Medulla oblongata (tissue), 1 donor: ENCODE results near the gene SPECC1L.

Experiments
- DNase-seq: peaks from one replicate; pipeline ENCODE4 v3.0.0-alpha.2; 2015; ENCODE audit errors: extremely low spot score

The SPECC1L gene

GRCh38 chr22:24322522-24322921 lies 51.9 kb downstream of the SPECC1L start:
- no peak for DNase-seq

GRCh38 chr22:24323233-24323632 lies 52.6 kb downstream of the SPECC1L start:
- no peak for DNase-seq

- DNase-seq = no peak
Observed at GRCh38 chr22:24323695-24324094, 53.1 kb downstream of the SPECC1L start.

- no peak for DNase-seq
Observed at GRCh38 chr22:24324137-24324536, 53.5 kb downstream of the SPECC1L start.

GRCh38 chr22:24325105-24325757 lies 54.6 kb downstream of the SPECC1L start:
- peak; percentile 85 for DNase-seq

GRCh38 chr22:24326266-24326665 lies 55.6 kb downstream of the SPECC1L start:
- DNase-seq = no peak

GRCh38 chr22:24327832-24328231 lies 57.2 kb downstream of the SPECC1L start:
- no peak for DNase-seq

- DNase-seq = no peak
Observed at GRCh38 chr22:24329453-24329852, 58.8 kb downstream of the SPECC1L start.

- DNase-seq = no peak
Observed at GRCh38 chr22:24330636-24331035, 60.0 kb downstream of the SPECC1L start.

GRCh38 chr22:24331468-24332440 lies 61.1 kb downstream of the SPECC1L start:
- DNase-seq = peak; percentile 60

- DNase-seq = no peak
Observed at GRCh38 chr22:24333301-24333700, 62.7 kb downstream of the SPECC1L start.

- DNase-seq = no peak
Observed at GRCh38 chr22:24335496-24335895, 64.9 kb downstream of the SPECC1L start.

GRCh38 chr22:24337894-24338645 lies 67.4 kb downstream of the SPECC1L start:
- DNase-seq = no peak

GRCh38 chr22:24338726-24339451 lies 68.3 kb downstream of the SPECC1L start:
- DNase-seq = peak; percentile 36

- DNase-seq = no peak
Observed at GRCh38 chr22:24339452-24339747, 68.8 kb downstream of the SPECC1L start.

GRCh38 chr22:24341627-24342026 lies 71.0 kb downstream of the SPECC1L start:
- DNase-seq = no peak

GRCh38 chr22:24350627-24351026 lies 80.0 kb downstream of the SPECC1L start:
- DNase-seq = no peak

GRCh38 chr22:24353121-24353520 lies 82.5 kb downstream of the SPECC1L start:
- DNase-seq = no peak

- no peak for DNase-seq
Observed at GRCh38 chr22:24355574-24355973, 84.9 kb downstream of the SPECC1L start.

- DNase-seq = no peak
Observed at GRCh38 chr22:24357547-24357946, 86.9 kb downstream of the SPECC1L start.

GRCh38 chr22:24358105-24358836 lies 87.6 kb downstream of the SPECC1L start:
- no peak for DNase-seq
